ACHN (cell line): ENCODE results near the gene CMIP.

Experiments
- DNase-seq: peaks from one replicate; pipeline ENCODE4 v3.0.0-alpha.2; 2015
- in situ Hi-C: cut with HindIII; loops from 2 replicates; pipeline ENCODE4 v1.10.0; 2017; ENCODE audit warnings: low sequenced_read_pairs, low pct_ligation_motif_present, low pct_unique_long_range_greater_than_20kb

CMIP gene

GRCh38 chr16:81661082-81661481 lies 216.5 kb downstream of the CMIP start:
- DNase-seq = no peak
- in situ Hi-C loops = no loop called here

- in situ Hi-C loops = no loop called here
- no peak for DNase-seq
These were observed 219.5 kb downstream of the CMIP start for GRCh38 chr16:81664153-81664552.

- in situ Hi-C loops = no loop called here
These were observed 221.0 kb downstream of the CMIP start for GRCh38 chr16:81665588-81665987.

GRCh38 chr16:81666113-81666512 lies 221.5 kb downstream of the CMIP start:
- in situ Hi-C loops = no loop called here
- no peak for DNase-seq

More at GRCh38 chr16:81665588-81665987, 221.0 kb downstream of the CMIP start:
- no peak for DNase-seq

- DNase-seq = no peak
- in situ Hi-C loops = no loop called here
These were observed 223.9 kb downstream of the CMIP start for GRCh38 chr16:81668243-81669097.

- in situ Hi-C loops = no loop called here
- no peak for DNase-seq
These were observed 225.1 kb downstream of the CMIP start for GRCh38 chr16:81669473-81670350.

GRCh38 chr16:81671738-81672597 lies 227.4 kb downstream of the CMIP start:
- in situ Hi-C loops = no loop called here
- DNase-seq = no peak

- no peak for DNase-seq
- in situ Hi-C loops = no loop called here
These were observed 228.8 kb downstream of the CMIP start for GRCh38 chr16:81673432-81673831.

GRCh38 chr16:81675662-81676061 lies 231.1 kb downstream of the CMIP start:
- DNase-seq = no peak
- in situ Hi-C loops = no loop called here

- in situ Hi-C loops = no loop called here
These were observed 231.7 kb downstream of the CMIP start for GRCh38 chr16:81676066-81676882.

GRCh38 chr16:81676883-81677737 lies 232.5 kb downstream of the CMIP start:
- in situ Hi-C loops = no loop called here
- no peak for DNase-seq

More at GRCh38 chr16:81676066-81676882, 231.7 kb downstream of the CMIP start:
- DNase-seq = no peak

GRCh38 chr16:81678326-81679095 lies 233.9 kb downstream of the CMIP start:
- no peak for DNase-seq
- in situ Hi-C loops = no loop called here

GRCh38 chr16:81679721-81680430 lies 235.3 kb downstream of the CMIP start:
- in situ Hi-C loops = no loop called here

GRCh38 chr16:81680444-81681275 lies 236.1 kb downstream of the CMIP start:
- no peak for DNase-seq
- in situ Hi-C loops = no loop called here

More at GRCh38 chr16:81679721-81680430, 235.3 kb downstream of the CMIP start:
- DNase-seq = no peak

- in situ Hi-C loops = no loop called here
- no peak for DNase-seq
These were observed 236.7 kb downstream of the CMIP start for GRCh38 chr16:81681311-81681710.
